GM18498 (cell line): ENCODE measurements around the gene CYP4F12.
"Not testable (repeated sequence)": the region's sequence is repeated elsewhere in the genome, so short reads cannot be mapped to it uniquely, and the experiment has no call there.

Source experiments
- ATAC-seq: cut with Tn5 transposase; IDR thresholded peaks from one replicate; pipeline ENCODE4 v1.9.1; 2021; ENCODE audit warnings: mild to moderate bottlenecking, moderate library complexity; ENCODE audit not compliant: unreplicated experiment

CYP4F12 gene

GRCh38 chr19:15650123-15650522 lies 22.8 kb upstream of the CYP4F12 start:
- not testable (repeated sequence) for ATAC-seq

DNA sequence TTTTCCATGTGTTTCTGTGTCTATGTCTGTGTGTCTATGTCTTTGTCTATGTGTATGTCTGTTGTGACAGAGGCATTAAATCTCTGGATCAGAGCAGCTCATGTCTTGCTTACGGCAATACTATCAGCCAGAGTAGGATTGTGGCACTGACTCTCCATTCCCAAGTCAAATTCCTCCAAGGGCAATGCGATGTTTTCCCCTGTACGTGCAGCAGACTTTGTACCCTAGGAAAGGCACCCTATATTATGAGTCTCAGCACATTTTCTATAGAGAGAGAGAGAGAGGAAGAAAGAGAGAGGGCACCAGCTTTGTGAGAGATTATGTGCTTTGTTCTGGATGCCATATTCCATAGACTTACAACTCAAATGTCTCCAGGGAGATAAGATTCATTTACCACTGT lies 21.1 kb upstream of the CYP4F12 start:
- ATAC-seq: no peak

- ATAC-seq: no peak
Observed at GRCh38 chr19:15652559-15653278, 20.2 kb upstream of the CYP4F12 start.

GRCh38 chr19:15656467-15656866 lies 16.4 kb upstream of the CYP4F12 start:
- ATAC-seq: no peak

GRCh38 chr19:15663247-15663646 lies 9.6 kb upstream of the CYP4F12 start:
- no peak for ATAC-seq

DNA sequence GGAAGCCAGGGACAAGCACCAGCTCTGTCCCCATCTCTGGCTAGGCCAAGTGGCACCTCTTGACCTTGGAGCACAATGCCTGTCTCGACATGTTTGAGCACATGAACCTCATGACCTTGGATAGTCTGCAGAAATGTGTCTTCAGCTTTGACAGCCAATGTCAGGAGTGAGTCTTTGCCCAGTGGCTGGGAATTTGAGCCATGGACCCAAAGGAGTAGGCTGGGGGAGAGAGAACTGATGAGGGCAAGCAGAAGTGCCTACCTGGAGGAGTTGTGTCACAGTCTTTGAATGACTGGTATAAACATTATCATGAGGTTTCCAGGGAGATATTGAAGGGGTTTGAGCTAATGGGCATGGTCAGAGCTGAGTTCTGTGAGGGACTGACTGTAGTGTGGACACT lies 6.7 kb upstream of the CYP4F12 start:
- no peak for ATAC-seq

DNA sequence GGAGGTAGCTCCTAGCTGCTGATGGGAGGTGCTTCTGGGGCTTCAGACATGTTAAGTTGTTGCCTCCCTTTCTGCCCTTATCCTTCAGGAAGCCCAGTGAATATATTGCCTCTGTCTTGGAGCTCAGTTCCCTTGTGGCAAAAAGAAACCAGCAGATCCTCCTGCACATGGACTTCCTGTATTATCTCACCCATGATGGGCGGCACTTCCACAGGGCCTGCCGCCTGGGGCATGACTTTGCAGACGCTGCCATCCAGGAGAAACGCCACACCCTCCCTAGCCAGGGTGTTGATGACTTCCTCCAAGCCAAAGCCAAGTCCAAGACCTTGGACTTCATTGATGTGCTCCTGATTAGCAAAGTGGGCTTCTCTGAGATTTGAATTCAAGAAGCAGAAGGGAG lies 6.0 kb upstream of the CYP4F12 start:
- ATAC-seq: no peak

DNA sequence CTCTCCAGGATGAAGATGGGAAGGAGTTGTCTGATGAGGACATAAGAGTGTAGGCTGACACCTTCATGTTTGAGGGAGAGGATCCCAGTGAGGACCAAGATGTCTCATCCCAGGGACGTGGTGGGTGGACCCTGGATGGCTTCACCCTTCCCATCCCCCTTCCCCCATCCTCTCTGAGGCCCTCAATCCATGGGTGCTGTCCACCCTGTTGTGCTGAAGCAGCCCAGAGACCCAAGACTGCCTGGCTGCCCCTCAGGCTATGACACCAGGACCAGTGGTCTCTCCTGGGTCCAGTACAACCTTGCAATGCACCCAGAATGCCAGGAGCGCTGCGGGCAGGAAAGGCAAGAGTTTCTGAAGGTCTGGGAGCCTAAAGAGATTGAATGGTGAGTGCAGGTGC lies 3.4 kb upstream of the CYP4F12 start:
- no peak for ATAC-seq

- ATAC-seq: no peak
Observed at GRCh38 chr19:15669891-15670290, 3.0 kb upstream of the CYP4F12 start.

- no peak for ATAC-seq
Observed at GRCh38 chr19:15671237-15671821, 1.6 kb upstream of the CYP4F12 start.

DNA sequence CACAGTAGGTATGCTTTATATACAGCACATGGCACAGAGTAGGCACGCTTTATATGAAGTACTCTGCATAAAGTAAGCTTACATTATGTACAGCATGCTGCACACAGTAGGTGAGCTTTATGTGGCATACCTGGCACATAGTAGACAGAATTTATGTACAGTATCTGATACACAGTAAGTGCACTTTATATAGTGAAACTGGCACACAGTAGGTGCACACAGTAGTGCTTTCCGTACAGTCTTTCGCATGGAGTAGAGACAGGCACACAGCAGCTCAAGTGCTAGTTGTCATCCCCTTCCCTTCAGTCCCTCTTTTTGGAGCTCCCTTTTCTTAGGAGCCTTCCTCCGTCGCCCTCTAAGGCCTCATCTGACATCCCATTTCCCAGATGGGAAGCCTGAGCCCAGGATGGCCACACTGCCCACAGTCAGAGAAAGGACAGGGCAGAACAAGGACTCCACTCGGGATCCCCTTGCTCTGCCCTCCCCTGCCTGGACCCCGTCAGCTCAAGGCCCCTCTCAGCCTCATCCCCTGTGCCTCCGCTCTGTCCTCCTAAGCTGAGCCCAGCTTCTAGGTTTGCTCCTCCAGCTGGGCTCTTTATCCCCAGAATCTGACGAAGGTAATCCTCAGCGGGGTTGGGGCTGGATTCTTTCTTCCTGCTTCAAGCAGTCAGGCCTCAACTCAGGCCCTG lies 852 bp upstream of the CYP4F12 start:
- no peak for ATAC-seq

DNA sequence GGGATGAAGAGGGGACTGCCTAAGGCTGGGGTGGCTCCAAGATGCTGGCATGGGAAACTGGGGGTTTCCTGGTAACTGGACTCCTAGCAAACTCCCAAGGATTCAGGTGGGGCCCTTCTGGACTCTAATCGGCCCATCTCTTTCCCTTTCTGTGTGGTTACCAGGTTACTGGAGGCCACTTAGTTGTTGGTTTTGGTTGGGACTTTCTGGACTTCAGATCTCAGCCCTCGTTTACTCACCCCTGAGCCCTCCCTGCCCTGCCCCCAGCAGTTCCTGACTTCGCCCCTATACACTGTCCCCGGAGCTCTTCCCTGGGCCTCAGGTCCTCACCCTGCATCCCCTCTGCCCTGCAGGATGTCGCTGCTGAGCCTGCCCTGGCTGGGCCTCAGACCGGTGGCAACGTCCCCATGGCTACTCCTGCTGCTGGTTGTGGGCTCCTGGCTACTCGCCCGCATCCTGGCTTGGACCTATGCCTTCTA lies 328 bp downstream of the CYP4F12 start:
- no peak for ATAC-seq

- no peak for ATAC-seq
Observed at GRCh38 chr19:15675560-15675959, 2.7 kb downstream of the CYP4F12 start.

- ATAC-seq: no peak
Observed at GRCh38 chr19:15679089-15679488, 6.2 kb downstream of the CYP4F12 start.

DNA sequence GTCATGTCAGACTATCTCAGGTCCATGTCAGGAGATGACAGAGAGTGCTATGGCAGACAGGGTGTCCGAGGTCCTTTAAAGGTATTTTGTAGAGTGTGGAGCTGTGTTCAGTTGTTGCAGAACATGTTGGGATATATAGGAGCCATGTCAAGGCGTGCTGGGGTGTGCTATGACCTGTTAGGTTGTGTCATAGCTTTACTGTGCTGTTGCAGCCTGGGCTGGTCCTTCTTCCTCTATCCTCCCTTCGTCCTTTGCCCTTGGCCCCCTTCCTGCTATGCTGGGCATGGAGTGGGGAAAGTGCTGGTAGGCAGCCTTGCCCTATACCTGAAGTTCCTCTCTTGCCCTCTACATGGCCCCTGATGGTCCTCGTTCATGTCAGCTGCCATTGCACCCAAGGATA lies 7.0 kb downstream of the CYP4F12 start:
- not testable (repeated sequence) for ATAC-seq

GRCh38 chr19:15680478-15681322 lies 7.8 kb downstream of the CYP4F12 start:
- ATAC-seq: no peak

- no peak for ATAC-seq
Observed at GRCh38 chr19:15683411-15683810, 10.5 kb downstream of the CYP4F12 start.

DNA sequence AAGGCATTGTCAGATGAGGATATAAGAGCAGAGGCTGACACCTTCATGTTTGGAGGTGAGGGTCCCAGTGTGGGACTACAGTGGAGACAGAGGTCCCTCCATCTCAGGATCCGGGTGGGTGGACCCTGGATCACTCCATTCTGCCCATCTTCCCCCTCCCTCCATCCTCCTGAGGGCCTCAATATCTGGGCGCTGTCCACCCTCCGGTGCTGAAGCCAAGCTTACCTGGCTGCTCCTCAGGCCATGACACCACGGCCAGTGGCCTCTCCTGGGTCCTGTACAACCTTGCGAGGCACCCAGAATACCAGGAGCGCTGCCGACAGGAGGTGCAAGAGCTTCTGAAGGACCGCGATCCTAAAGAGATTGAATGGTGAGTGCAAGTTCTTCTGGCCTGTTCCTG lies 11.9 kb downstream of the CYP4F12 start:
- no peak for ATAC-seq

- ATAC-seq: no peak
Observed at GRCh38 chr19:15696654-15697194, 23.8 kb downstream of the CYP4F12 start.

GRCh38 chr19:15701757-15702533 lies 29.1 kb downstream of the CYP4F12 start:
- ATAC-seq: no peak
